GM08714 (cell line): ENCODE measurements around the gene MAD1L1.

ENCODE experiments used
- H3K4me3 ChIP-seq: fragments of 200-500 bp; sonication (Bioruptor generic); 2 replicates; pipeline ENCODE4 v1.5.1; 2014; ENCODE audit warnings: mild to moderate bottlenecking, low read length, inconsistent platforms
- ZNF274 ChIP-seq: IDR thresholded peaks from 2 replicates; pipeline ENCODE4 v1.6.1; 2012; ENCODE audit warnings: mild to moderate bottlenecking, low read depth, low read length

The MAD1L1 gene

DNA sequence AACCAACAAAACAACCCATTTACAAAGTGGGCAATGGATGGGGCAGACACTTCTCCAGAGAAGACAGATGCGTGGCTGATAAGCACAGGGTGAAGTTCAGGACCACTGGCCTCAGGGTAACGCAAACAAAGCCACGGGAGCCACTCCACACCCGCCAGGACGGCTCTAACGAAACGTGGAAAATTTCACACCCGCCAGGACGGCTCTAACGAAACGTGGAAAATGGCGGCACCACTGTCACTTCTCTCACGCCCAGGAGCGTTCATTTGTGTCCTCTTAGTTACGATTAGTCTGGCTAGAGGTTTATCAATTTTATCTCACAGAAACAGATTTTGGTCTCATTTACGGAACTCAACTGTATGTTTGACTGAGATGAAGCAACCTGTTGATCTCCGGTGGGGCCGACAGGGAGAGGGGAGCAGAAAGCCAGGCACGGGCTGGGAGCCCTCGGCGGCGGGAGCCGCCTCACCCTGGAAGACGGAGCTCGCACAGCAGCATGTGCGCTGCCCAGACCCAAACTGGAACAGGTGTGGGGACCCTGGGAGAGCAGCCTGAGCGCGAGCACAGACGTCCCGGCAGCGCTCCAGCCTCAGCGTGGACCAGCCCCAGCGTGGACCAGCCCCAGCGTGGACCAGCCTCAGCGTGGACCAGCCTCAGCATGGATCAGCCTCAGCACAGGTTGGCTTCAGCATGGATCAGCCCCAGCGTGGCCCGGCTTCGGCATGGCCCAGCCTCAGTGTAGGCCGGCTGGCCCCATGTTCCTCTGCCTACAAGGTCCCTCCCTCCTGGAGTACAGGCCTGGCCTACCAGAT, 243.5 kb downstream of the MAD1L1 start:
- H3K4me3 ChIP-seq: no peak overlapping the region
- no peak for TF ChIP-seq ZNF274

DNA sequence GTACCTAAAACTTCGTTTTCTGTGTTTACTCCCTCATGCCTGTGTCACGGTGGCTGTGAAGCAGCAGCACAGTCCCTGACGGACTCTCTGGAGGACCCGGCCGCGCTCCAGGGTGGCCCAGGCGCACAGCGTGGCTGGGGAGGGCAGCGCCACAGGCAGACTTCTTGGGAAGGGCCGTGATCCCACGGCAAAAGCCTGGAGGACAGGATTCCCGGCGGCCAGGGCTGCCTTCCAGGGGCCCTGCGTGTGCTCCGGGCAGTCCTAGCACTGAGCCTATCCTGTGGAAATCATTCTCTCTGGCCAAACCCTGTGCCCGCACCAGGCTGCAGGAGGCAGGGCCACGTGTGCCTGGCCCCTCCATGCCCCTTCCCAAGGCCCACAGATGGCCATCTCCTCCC, 244.2 kb downstream of the MAD1L1 start:
- H3K4me3 ChIP-seq: no peak overlapping the region

DNA sequence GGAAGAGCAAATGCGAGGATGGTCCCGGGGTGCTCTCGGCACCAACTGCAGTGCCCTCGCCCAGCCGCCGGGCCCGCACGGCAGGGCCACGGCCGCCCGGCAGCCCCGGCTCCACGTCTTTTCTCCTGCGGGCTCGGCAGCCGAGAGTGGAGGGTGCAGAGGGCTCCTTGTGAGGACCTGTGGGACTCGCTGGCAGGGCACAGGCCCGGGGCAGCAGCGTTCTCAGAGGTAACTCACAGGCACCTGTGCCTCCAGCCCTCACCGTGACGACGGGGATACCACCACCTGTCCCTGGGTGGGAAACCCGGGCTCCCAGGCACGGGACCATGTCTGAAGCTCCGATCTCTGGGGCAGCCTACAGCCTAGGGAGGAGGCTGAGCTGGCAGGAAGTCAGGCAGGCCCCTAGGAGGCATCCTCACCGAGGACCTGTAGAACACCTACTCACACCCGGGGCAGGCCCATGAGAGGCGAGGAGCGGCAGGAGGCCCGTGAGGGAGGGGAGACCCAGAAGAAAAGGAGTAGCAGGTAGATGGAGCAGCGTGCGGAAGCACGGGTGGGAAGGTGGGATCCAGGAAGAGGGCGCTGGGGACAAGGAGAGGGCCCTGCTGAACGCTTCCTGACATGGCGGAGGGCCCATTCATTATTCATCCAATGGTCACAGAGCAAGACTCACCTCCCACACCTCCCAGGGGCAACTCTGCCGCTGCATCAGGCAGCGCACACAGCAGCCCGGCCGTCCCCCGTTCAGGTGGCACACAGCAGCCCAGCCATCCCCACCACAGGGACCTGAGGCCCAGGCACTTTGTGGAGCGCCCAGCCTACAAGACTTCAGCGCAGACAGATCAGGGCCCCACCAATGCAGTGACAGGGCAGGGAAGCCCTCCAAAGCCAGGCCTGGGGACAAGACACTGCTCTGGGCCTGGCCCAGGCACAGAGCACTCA, 244.9 kb downstream of the MAD1L1 start:
- no peak overlapping the region for H3K4me3 ChIP-seq
- no peak for TF ChIP-seq ZNF274

More for the DNA sequence above, 244.2 kb downstream of the MAD1L1 start:
- no peak for TF ChIP-seq ZNF274

GRCh38 chr7:1987084-1987535, 245.6 kb downstream of the MAD1L1 start:
- TF ChIP-seq ZNF274: no peak
- H3K4me3 ChIP-seq: no peak overlapping the region

DNA sequence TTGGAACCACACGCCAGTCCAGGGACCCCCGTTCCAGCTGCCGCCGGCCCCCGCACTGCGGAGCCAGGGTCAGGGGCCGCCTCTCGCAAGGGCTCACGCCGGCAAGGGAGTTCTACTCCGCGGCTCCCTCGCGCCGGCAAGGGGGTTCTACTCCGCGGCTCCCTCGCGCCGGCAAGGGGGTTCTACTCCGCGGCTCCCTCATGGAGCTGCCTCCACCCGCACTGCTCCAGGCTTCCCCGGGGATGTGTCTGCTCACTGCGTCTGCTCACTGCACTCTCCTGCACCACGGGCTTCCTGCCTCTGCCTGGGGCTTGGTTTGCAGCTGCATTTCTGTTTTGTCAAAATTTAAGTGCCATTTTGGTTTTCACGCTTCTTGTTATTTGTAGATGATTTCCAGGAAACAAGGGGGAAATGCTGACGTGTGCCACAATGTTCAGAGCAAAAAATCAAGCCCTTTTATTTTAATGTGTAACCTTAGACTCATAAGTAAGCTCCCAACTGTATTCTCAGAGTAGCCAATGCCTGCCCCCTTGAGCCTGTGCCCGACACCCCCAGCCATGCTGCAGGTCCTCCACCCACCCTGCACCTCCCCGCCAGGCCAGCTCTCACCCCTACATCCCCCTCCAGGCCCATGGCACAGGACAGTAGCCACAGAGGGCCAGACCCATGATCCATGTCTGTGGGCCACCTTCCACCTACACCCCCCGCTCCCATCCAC, 246.2 kb downstream of the MAD1L1 start:
- H3K4me3 ChIP-seq: no peak overlapping the region
- no peak for TF ChIP-seq ZNF274

- TF ChIP-seq ZNF274: no peak
- no peak overlapping the region for H3K4me3 ChIP-seq
Observed at GRCh38 chr7:1985936-1986335, 246.8 kb downstream of the MAD1L1 start.

DNA sequence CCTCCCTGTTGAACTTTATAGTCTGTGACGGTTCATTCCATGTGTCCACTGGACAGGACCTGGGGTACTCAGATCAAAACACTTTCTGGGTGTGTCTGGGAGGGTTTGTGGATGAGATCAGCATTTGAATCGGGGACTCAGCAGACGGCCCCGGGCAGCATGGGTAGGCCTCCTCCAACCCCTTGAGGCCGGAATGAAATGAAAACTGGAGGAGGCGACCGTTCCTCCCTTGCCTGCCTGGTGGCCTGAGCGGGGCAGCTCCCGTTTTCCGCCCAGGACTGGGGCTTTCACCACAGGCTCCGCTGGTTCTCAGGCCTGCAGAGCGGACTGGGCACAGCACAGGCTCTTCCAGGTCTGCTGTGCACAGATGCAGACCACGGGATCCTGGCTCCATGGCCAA, 247.7 kb downstream of the MAD1L1 start:
- no peak for TF ChIP-seq ZNF274
- H3K4me3 ChIP-seq: no peak overlapping the region

GRCh38 chr7:1981878-1982230, 250.9 kb downstream of the MAD1L1 start:
- no peak overlapping the region for H3K4me3 ChIP-seq
- no peak for TF ChIP-seq ZNF274

DNA sequence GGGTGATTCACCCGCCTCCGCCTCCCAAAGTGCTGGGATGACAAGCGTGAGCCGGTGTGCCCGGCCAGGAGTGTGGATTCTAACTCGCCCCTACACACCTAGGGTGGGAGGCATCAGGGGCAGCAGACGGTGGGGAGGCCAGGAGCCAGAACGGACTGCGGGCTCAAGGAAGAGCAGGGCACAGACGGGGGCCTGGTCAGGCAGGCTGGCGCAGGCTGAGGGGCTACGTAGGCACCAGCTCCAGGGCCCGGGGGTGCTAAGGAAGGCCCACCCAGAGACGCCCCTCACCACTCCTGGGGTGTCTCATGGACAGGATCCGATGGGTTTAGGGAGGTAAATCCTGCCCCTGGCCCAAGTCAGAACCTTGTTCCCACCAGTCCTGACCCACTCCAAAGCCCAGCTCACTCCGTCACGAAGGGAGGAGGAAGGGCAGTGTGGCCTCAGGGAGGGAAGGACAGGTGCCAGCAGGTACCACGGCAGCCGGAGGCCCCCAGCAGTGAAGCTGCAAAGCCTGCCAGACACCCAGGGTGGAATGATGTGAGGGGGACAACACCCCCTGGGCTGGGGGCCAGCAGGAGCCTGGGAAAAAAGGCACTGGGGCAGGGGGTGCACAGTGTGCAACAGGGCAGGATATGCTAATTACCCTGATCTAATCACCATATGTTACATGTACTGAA, 251.4 kb downstream of the MAD1L1 start:
- TF ChIP-seq ZNF274: no peak
- no peak overlapping the region for H3K4me3 ChIP-seq

DNA sequence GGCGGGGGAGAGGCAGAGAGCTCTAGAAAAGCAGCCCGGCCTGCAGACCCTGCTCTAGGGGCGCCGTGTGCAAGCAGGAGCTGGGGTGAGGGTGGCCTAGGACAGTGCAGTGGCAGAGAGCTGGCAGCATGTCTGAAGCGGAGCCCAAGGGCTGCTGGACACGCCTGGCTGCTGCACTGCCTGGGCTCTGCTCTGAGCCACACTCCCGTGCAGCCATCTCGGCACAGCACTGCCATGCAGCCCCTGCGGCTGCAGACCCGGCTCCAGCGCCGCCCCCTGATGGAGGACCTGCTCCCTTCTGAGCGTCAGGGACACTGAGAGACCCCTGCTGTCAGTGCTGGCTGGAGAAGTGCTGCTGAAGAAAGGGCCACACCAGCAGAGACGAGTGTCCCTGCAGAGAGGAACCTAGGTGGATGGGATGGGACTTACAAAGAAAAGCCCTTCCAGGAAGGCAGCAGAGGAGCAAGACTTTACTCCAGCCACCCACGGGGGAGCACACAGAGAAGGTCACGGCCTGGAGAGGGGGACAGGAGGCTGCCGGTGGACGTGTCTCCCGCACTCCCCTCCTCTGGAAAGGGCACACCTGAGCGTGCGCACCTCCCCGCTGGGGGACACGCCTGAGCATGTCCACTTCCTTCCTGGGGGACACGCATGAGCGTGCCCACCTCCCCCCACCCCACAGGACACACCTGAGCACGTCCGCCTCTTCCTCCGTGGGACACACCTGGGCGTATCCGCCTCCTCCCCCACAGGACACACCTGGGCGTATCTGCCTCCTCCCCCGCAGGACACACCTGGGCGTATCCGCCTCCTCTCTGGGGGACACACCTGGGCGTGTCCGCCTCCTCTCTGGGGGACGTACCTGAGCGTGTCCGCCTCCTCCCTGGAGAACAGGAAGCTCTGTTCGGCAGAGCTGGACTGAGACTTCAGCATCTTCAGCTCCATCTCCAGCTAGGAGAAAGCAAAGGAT, 252.9 kb downstream of the MAD1L1 start:
- no peak for TF ChIP-seq ZNF274
- no peak overlapping the region for H3K4me3 ChIP-seq

- TF ChIP-seq ZNF274: no peak
- no peak overlapping the region for H3K4me3 ChIP-seq
Observed at GRCh38 chr7:1978656-1979590, 253.8 kb downstream of the MAD1L1 start.
